HG03469 (cell line): ENCODE results near the gene DNAAF5.
A peak's percentile ranks its signal among the peaks of the same experiment; 100 is the strongest.

Experiments
- ATAC-seq: cut with Tn5 transposase; IDR thresholded peaks from one replicate; pipeline ENCODE4 v1.9.1; 2021; ENCODE audit warnings: mild to moderate bottlenecking, moderate library complexity, moderate number of reproducible peaks; ENCODE audit not compliant: unreplicated experiment

The DNAAF5 gene

GRCh38 chr7:831596-832166 lies 105.2 kb downstream of the DNAAF5 start:
- ATAC-seq, result peak; percentile 55

- ATAC-seq, result peak; percentile 15
These were observed 105.9 kb downstream of the DNAAF5 start, which contains the start of gene SUN1 for GRCh38 chr7:832167-832967. Gene SUN1, plus strand, starts transcription at chr7:832476. Its CDS starts 49 bp downstream, at chr7:832525.

GRCh38 chr7:832968-833424 lies 106.5 kb downstream of the DNAAF5 start:
- no peak for ATAC-seq

- ATAC-seq, result no peak
These were observed 107.2 kb downstream of the DNAAF5 start for GRCh38 chr7:833601-834258.

- no peak for ATAC-seq
These were observed 107.8 kb downstream of the DNAAF5 start for GRCh38 chr7:834277-834676.

- no peak for ATAC-seq
These were observed 108.5 kb downstream of the DNAAF5 start for GRCh38 chr7:835021-835420.

GRCh38 chr7:835485-836401 lies 109.2 kb downstream of the DNAAF5 start:
- no peak for ATAC-seq
